Erythroblast (primary cell): ENCODE results near the gene UBE2S.

Experiments
- GATA1 ChIP-seq: IDR thresholded peaks from 2 replicates; pipeline ENCODE4 v1.6.1; 2011; ENCODE audit warnings: low read depth, mild to moderate bottlenecking, control low read depth, low read length, moderate library complexity
- POLR2A ChIP-seq: IDR thresholded peaks from 2 replicates; pipeline ENCODE4 v1.6.1; 2011; ENCODE audit warnings: mild to moderate bottlenecking, low read length

DNA sequence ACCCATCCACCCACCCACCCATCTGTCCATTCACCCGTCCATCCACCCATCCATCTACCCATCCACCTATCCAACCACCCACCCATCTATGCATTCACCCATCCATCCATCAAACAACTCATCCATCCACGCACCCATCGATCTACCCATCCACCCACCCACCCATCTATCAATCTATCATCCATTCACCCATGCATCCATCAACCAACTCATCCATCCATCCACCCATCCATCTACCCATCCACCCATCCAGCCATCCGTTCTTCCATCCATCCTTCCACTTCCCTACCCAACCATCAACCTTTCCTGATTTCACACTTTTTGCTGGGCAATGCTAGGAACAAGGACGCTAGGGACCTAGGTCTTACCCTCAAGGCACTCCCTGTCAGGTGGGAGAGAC lies 25.6 kb downstream of the UBE2S start:
- no peak for TF ChIP-seq POLR2A
- TF ChIP-seq GATA1 = no peak
